Gastrocnemius medialis (tissue), 4 donors: ENCODE results near the gene GLRA1. TPM values are rescaled to one million over a fixed set of nuclear protein-coding genes. Genes with fewer than 3 reads are reported as not detected.

ENCODE experiments used
- ATAC-seq, 2 donors: fragments of 150-250 bp; one replicate each; pipeline ENCODE4 v1.9.1; 2016
- DNase-seq, 2 donors: peaks; one replicate each; pipeline ENCODE4 v3.0.0-alpha.2; 2019
- H3K27ac ChIP-seq, 4 donors: fragments of 200-600 bp; sonication (generic); 1 replicate in 1 of 4; 2 replicates in 3 of 4; pipeline ENCODE4 v1.5.1; 2016 to 2018; ENCODE audit warnings: mild to moderate bottlenecking in 2 of 4, moderate library complexity in 1 of 4
- H3K27me3 ChIP-seq, 3 donors: fragments of 200-600 bp; sonication (generic) in 2 of 3; 1 replicate in 1 of 3; 2 replicates in 2 of 3; pipeline versions ENCODE4 v1.5.1 to v1.6.0; 2016 to 2019; ENCODE audit warnings: mild to moderate bottlenecking in 1 of 3, moderate library complexity in 1 of 3
- H3K36me3 ChIP-seq, 2 donors: fragments of 200-600 bp; sonication (generic) in 1 of 2; one replicate each; pipeline ENCODE4 v1.5.1; 2017 to 2018
- H3K4me1 ChIP-seq, 2 donors: fragments of 200-600 bp; sonication (generic) in 1 of 2; one replicate each; pipeline ENCODE4 v1.5.1; 2016 to 2017; ENCODE audit warnings: mild to moderate bottlenecking in 2 of 2
- H3K4me3 ChIP-seq, 4 donors: fragments of 200-600 bp; sonication (generic) in 3 of 4; 1 replicate in 1 of 4; 2 replicates in 3 of 4; pipeline ENCODE4 v1.5.1; 2016 to 2019; ENCODE audit warnings: mild to moderate bottlenecking in 2 of 4
- H3K9me3 ChIP-seq, 3 donors: fragments of 200-600 bp; sonication (generic) in 2 of 3; 1 replicate in 1 of 3; 2 replicates in 2 of 3; pipeline ENCODE4 v1.5.1; 2016 to 2019
- CTCF ChIP-seq, 5 experiments: fragments of 450-650 bp in 3 of 5; fragments of 200-600 bp in 2 of 5; sonication (generic) in 2 of 5; IDR thresholded peaks in 4 of 5; conservative IDR thresholded peaks in 1 of 5; 1 replicate in 4 of 5; 2 replicates in 1 of 5; pipeline ENCODE4 v1.5.1; 2016 to 2019; ENCODE audit warnings: antibody characterized with exemption in 5 of 5, mild to moderate bottlenecking in 3 of 5, moderate library complexity in 3 of 5
- POLR2A ChIP-seq, 2 donors: fragments of 450-650 bp; IDR thresholded peaks; one replicate each; pipeline ENCODE4 v1.6.1; 2017; ENCODE audit warnings: antibody characterized with exemption in 2 of 2, mild to moderate bottlenecking in 2 of 2, moderate library complexity in 2 of 2
- in situ Hi-C, 4 donors: fragments of 200-750 bp; cut with MboI; loops; one replicate each; pipeline versions ENCODE4 v1.15.0 to v1.8.0; 2017; ENCODE audit warnings: low sequenced_read_pairs in 4 of 4
- intact Hi-C: fragments of 100-400 bp; cut with DNase I; formaldehyde crosslinking; loops from one replicate; pipeline ENCODE4 v1.15.1; 2023; ENCODE audit warnings: low total_unique reads
- total RNA-seq, 4 donors: library from RNA; depleted of rRNA; stranded (reverse); fragments of >200 nt; gene quantifications; one replicate each; pipeline versions ENCODE4 v1.1.0 to v1.2.3, GENCODE V29; 2016

The GLRA1 gene
- total RNA-seq, 4 donors from 2014 or later, result not detected

GRCh38 chr5:151773951-151774350, 150.7 kb downstream of the GLRA1 start:
- Histone ChIP-seq H3K36me3 (no peaks in the 10 kb centered on the region), H3K4me3 (peak overlapping the region; percentile 68 to 92 (median 86)), H3K4me1 (peaks cover 62 to 63% of the 10 kb centered on the region in 2 donors), H3K27ac (peak overlapping the region; percentile 93 to 98 (median 96)), H3K27me3 (no peaks in the 10 kb centered on the region), H3K9me3 (no peaks in the 10 kb centered on the region)
- in situ Hi-C loops (no loop called here), intact Hi-C loops (loop anchor here (10.0 kb wide), 1 partner anchor 729 kb away; no protein-coding TSS in a partner anchor)
- TF ChIP-seq POLR2A (IDR thresholded peaks at IDR 0.05) (no peak), CTCF (IDR thresholded peaks at IDR 0.05 in 4 of 5, conservative IDR thresholded peaks at IDR 0.05 in 1 of 5) (no peak)
- ATAC-seq (no peak), DNase-seq (no peak)

GRCh38 chr5:151772846-151773561, 151.6 kb downstream of the GLRA1 start:
- Histone ChIP-seq H3K4me3 (peak overlapping the region; percentile 68 to 92 (median 86)), H3K27me3 (no peaks in the 10 kb centered on the region), H3K9me3 (no peaks in the 10 kb centered on the region), H3K27ac (peak overlapping the region; percentile 93 to 98 (median 96)), H3K4me1 (peaks cover 54 to 57% of the 10 kb centered on the region in 2 donors), H3K36me3 (no peaks in the 10 kb centered on the region)
- ATAC-seq (no peak), DNase-seq (peak in 1 of 2 donors; percentile 11)
- intact Hi-C loops, result loop anchor here (10.0 kb wide), 1 partner anchor 728 kb away; no protein-coding TSS in a partner anchor
- in situ Hi-C loops, result no loop called here
- no peak for TF ChIP-seq CTCF (IDR thresholded peaks at IDR 0.05 in 4 of 5, conservative IDR thresholded peaks at IDR 0.05 in 1 of 5)
- no peak for TF ChIP-seq POLR2A (IDR thresholded peaks at IDR 0.05)

Other genes starting within 250 kb of the GLRA1 start
- gene SPARC, start 237.9 kb downstream of the GLRA1 start, total RNA-seq, result 100 to 1,000 TPM in 3 of 4 donors, 10 to 100 TPM in 1; 87.7 to 209 (median 163) TPM
- 10 to 100 TPM; 31.4 to 71.6 (median 55.3) TPM for gene ATOX1, start 166.2 kb downstream of the GLRA1 start, total RNA-seq
- 100 to 1,000 TPM in 3 of 4 donors, 10 to 100 TPM in 1; 80.5 to 114 (median 108) TPM for gene G3BP1, start 152.9 kb downstream of the GLRA1 start, total RNA-seq